Common myeloid progenitor, CD34-positive (primary cell): ENCODE data around the gene ADRB2.

ENCODE experiments used
- CTCF ChIA-PET: fragments of 350-600 bp; sonication (Branson Sonifier 250); formaldehyde crosslinking; loops from one replicate; lab custom pipeline; 2021; ENCODE audit warnings: antibody characterized with exemption; lab: Charles Lee
- POLR2A ChIA-PET: fragments of 350-600 bp; sonication (Branson Sonifier 250); formaldehyde crosslinking; loops from one replicate; lab custom pipeline; 2021; ENCODE audit warnings: antibody characterized with exemption; lab: Charles Lee
- DNase-seq, 3 donors: peaks; one replicate each; pipeline versions ENCODE4 v3.0.0 to v3.0.0-alpha.2; 2013
- H3K27ac ChIP-seq, 2 experiments: 1 replicate in 1 of 2; 2 replicates in 1 of 2; pipeline ENCODE4 v1.7.0; 2013; ENCODE audit warnings: inconsistent platforms in 2 of 2, low read length in 2 of 2, mild to moderate bottlenecking in 2 of 2, low read depth in 1 of 2, moderate library complexity in 1 of 2; ENCODE audit not compliant: severe bottlenecking in 2 of 2, insufficient read depth in 1 of 2, poor library complexity in 1 of 2
- H3K27me3 ChIP-seq, 5 experiments: replicated peaks in 2 of 5; 1 replicate in 3 of 5; 2 replicates in 2 of 5; pipeline versions ENCODE4 v1.6.1 to v1.7.0; 2013; ENCODE audit warnings: low read length in 4 of 5, mild to moderate bottlenecking in 2 of 5, moderate library complexity in 2 of 5, inconsistent platforms in 1 of 5; ENCODE audit not compliant: insufficient read depth in 5 of 5, control insufficient read depth in 4 of 5
- H3K36me3 ChIP-seq, 4 experiments: 1 replicate in 2 of 4; 2 replicates in 2 of 4; pipeline versions ENCODE4 v1.6.1 to v1.7.0; 2013; ENCODE audit warnings: low read length in 3 of 4, control low read depth in 1 of 4, mild to moderate bottlenecking in 1 of 4; ENCODE audit not compliant: control insufficient read depth in 4 of 4, insufficient read depth in 4 of 4
- H3K4me1 ChIP-seq, 4 experiments: 1 replicate in 3 of 4; 2 replicates in 1 of 4; pipeline versions ENCODE4 v1.6.1 to v1.7.1; 2013; ENCODE audit warnings: low read length in 3 of 4, mild to moderate bottlenecking in 3 of 4, control low read depth in 1 of 4, inconsistent platforms in 1 of 4, moderate library complexity in 1 of 4; ENCODE audit not compliant: control insufficient read depth in 4 of 4, insufficient read depth in 4 of 4; ENCODE audit errors: control extremely low read depth in 1 of 4
- H3K4me3 ChIP-seq, 7 experiments: 1 replicate in 4 of 7; 2 replicates in 3 of 7; pipeline versions ENCODE4 v1.5.1 to v1.7.0; 2013; ENCODE audit warnings: mild to moderate bottlenecking in 7 of 7, low read length in 6 of 7, moderate library complexity in 6 of 7, inconsistent platforms in 2 of 7, low read depth in 2 of 7, control low read depth in 1 of 7; ENCODE audit not compliant: insufficient read depth in 4 of 7, control insufficient read depth in 1 of 7; ENCODE audit errors: extremely low read depth in 1 of 7
- H3K9me3 ChIP-seq, 5 experiments: 1 replicate in 4 of 5; 2 replicates in 1 of 5; pipeline versions ENCODE4 v1.6.1 to v1.7.1; 2013; ENCODE audit warnings: low read length in 4 of 5, mild to moderate bottlenecking in 2 of 5, inconsistent platforms in 1 of 5, low read depth in 1 of 5, moderate library complexity in 1 of 5; ENCODE audit not compliant: control insufficient read depth in 4 of 5, insufficient read depth in 2 of 5; ENCODE audit errors: control extremely low read depth in 1 of 5
- WGBS: methylation state at CpG from one replicate; pipeline ENCODE4 v1.1.5; 2013; ENCODE audit not compliant: insufficient coverage; 5-methylcytosine and 5-hydroxymethylcytosine counted together

Gene ADRB2

GRCh38 chr5:148804393-148804792 is 22.0 kb upstream of the ADRB2 start:
- H3K27me3 ChIP-seq: no peaks in the 10 kb centered on the region
- no peak overlapping the region for H3K27ac ChIP-seq
- DNase-seq: no peak
- H3K4me1 ChIP-seq: peaks cover 45 to 77% (median 53%) of the 10 kb centered on the region in 4 experiments
- H3K9me3 ChIP-seq: no peaks in the 10 kb centered on the region
- WGBS: 83% methylated on average over 6 of the region's 6 CpGs
- no peaks in the 10 kb centered on the region for H3K36me3 ChIP-seq
- ChIA-PET POLR2A (interaction anchor here (0.6 kb wide), 1 partner anchor 13 kb away, joined by 3 read pairs; no protein-coding TSS in a partner anchor), CTCF (interaction anchor here (0.8 to 1.7 kb wide), 6 partner anchors 10 to 57 kb away, joined by 3 to 6 read pairs (median 4); no protein-coding TSS in a partner anchor)
- H3K4me3 ChIP-seq: no peak overlapping the region

GRCh38 chr5:148805326-148806290 is 20.8 kb upstream of the ADRB2 start:
- CTCF ChIA-PET: interaction anchor here (0.6 to 1.8 kb wide), 12 partner anchors 8 to 156 kb away, joined by 3 to 7 read pairs (median 3); no protein-coding TSS in a partner anchor
- peaks cover 49 to 85% (median 63%) of the 10 kb centered on the region in 4 experiments for H3K4me1 ChIP-seq
- peak; percentile 51 to 91 (median 86) for DNase-seq
- H3K27me3 ChIP-seq: no peaks in the 10 kb centered on the region
- WGBS: 29% methylated on average over 5 of the region's 7 CpGs
- H3K36me3 ChIP-seq: no peaks in the 10 kb centered on the region
- peak overlapping the region in 3 of 7 experiments; percentile 4 to 44 (median 38) for H3K4me3 ChIP-seq
- POLR2A ChIA-PET: interaction anchor here (0.6 to 0.9 kb wide), 2 partner anchors 12 to 21 kb away, joined by 3 read pairs; partner anchors contain the start of gene ADRB2
- H3K9me3 ChIP-seq: no peaks in the 10 kb centered on the region
- peak overlapping the region in 1 of 2 experiments; percentile 69 for H3K27ac ChIP-seq

GRCh38 chr5:148806520-148806931 is 19.9 kb upstream of the ADRB2 start:
- 82% methylated on average over 4 of the region's 4 CpGs for WGBS
- H3K4me3 ChIP-seq: peak overlapping the region in 3 of 7 experiments; percentile 21 to 44 (median 35)
- H3K27me3 ChIP-seq: no peaks in the 10 kb centered on the region
- peaks cover 52 to 89% (median 67%) of the 10 kb centered on the region in 4 experiments for H3K4me1 ChIP-seq
- H3K36me3 ChIP-seq: no peaks in the 10 kb centered on the region
- CTCF ChIA-PET: interaction anchor here (0.9 to 1.8 kb wide), 4 partner anchors 9 to 67 kb away, joined by 3 to 6 read pairs (median 3); no protein-coding TSS in a partner anchor
- no peak overlapping the region for H3K27ac ChIP-seq
- POLR2A ChIA-PET: no interaction called here
- no peak for DNase-seq
- H3K9me3 ChIP-seq: no peaks in the 10 kb centered on the region

GRCh38 chr5:148807851-148808250 is 18.6 kb upstream of the ADRB2 start:
- Histone ChIP-seq H3K27ac (peak overlapping the region in 1 of 2 experiments; percentile 3), H3K4me3 (peak overlapping the region in 1 of 7 experiments; percentile 26), H3K9me3 (no peaks in the 10 kb centered on the region), H3K4me1 (peaks cover 52 to 87% (median 61%) of the 10 kb centered on the region in 4 experiments), H3K27me3 (no peaks in the 10 kb centered on the region), H3K36me3 (no peaks in the 10 kb centered on the region)
- DNase-seq: peak in 2 of 3 donors; percentile 72 to 79
- CTCF ChIA-PET: interaction anchor here (1.8 kb wide), 1 partner anchor 68 kb away, joined by 6 read pairs; no protein-coding TSS in a partner anchor
- WGBS: 0% methylated on average over 2 of the region's 2 CpGs
- POLR2A ChIA-PET: no interaction called here

- H3K27ac ChIP-seq: peak overlapping the region; percentile 35 to 65
- ChIA-PET CTCF (interaction anchor here (3.4 kb wide), 1 partner anchor 12 kb away, joined by 13 read pairs; no protein-coding TSS in a partner anchor), POLR2A (no interaction called here)
- peak overlapping the region in 6 of 7 experiments; percentile 23 to 70 (median 48) for H3K4me3 ChIP-seq
- 3% methylated on average over 5 of the region's 10 CpGs for WGBS
- no peaks in the 10 kb centered on the region for H3K27me3 ChIP-seq
- H3K36me3 ChIP-seq: no peaks in the 10 kb centered on the region
- H3K9me3 ChIP-seq: no peaks in the 10 kb centered on the region
- peak; percentile 58 to 91 (median 90) for DNase-seq
- H3K4me1 ChIP-seq: peaks cover 52 to 84% (median 60%) of the 10 kb centered on the region in 4 experiments
Measured at GRCh38 chr5:148808864-148809642, 17.4 kb upstream of the ADRB2 start.

- WGBS: no CpG with 5 or more reads among the region's 3 CpGs
- Histone ChIP-seq H3K27ac (peak overlapping the region; percentile 35 to 65), H3K4me3 (peak overlapping the region in 4 of 7 experiments; percentile 23 to 70 (median 48)), H3K27me3 (no peaks in the 10 kb centered on the region), H3K4me1 (peaks cover 46 to 76% (median 53%) of the 10 kb centered on the region in 4 experiments), H3K9me3 (no peaks in the 10 kb centered on the region), H3K36me3 (no peaks in the 10 kb centered on the region)
- no peak for DNase-seq
- ChIA-PET CTCF (interaction anchor here (3.4 kb wide), 1 partner anchor 11 kb away, joined by 13 read pairs; no protein-coding TSS in a partner anchor), POLR2A (no interaction called here)
Measured at GRCh38 chr5:148809781-148810524, 16.5 kb upstream of the ADRB2 start.
